Iris pigment epithelial cell (primary cell): Measurements from ENCODE around the gene DAPK1.

Experiments used
- DNase-seq: peaks from one replicate; pipeline ENCODE4 v3.0.0-alpha.2; 2011; ENCODE audit warnings: low read depth

The DAPK1 gene

GRCh38 chr9:87516926-87517290 lies 19.2 kb downstream of the DAPK1 start:
- DNase-seq, result no peak

GRCh38 chr9:87517732-87518131 lies 20.1 kb downstream of the DAPK1 start:
- no peak for DNase-seq

GRCh38 chr9:87518702-87519335 lies 21.2 kb downstream of the DAPK1 start:
- DNase-seq, result peak; percentile 87

DNA sequence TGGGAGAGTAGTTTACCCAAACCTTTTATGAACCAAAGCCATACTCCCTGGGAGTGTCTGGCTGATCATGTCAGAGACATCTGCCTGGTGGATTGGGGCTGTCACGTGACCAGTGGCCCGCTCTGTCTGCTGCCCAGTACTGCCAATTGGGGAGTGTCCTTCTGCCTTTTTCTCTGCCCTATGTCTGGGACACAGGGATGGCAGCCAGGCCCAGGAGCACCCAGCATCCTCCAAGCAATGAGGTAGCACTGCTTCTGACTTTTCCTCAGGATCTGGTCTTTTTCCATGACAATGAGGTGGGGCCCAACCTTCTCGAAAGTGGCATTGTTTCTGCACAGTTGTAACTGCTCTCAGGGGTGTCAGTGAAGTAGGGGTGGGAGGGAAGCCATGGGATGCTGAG lies 21.8 kb downstream of the DAPK1 start:
- no peak for DNase-seq

DNA sequence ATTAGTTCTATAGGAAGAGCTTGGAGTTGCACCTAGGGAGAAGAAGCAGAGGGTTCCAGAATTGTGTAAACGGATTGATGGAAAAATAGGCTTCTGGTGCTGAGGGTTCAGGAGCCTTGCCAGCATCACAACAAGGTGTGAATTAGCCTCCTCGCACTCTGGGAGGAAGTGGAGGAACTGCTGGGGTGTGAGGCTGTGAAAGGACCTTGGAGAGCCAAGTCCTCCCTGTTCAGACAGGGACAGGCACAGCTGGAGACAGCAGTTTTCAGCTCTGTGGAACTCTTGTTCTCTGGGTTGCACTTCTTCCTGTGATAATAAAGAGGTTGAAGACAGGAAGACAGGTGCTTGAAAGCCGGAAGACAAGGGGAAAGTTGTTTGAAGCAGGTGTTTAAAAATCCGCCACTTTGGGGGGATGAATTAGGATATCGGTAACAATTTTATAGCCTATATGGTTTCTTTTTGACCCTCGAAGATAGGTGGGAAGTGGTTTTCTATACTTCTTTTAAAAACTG lies 22.6 kb downstream of the DAPK1 start:
- no peak for DNase-seq

GRCh38 chr9:87521834-87522233 lies 24.2 kb downstream of the DAPK1 start:
- no peak for DNase-seq

DNA sequence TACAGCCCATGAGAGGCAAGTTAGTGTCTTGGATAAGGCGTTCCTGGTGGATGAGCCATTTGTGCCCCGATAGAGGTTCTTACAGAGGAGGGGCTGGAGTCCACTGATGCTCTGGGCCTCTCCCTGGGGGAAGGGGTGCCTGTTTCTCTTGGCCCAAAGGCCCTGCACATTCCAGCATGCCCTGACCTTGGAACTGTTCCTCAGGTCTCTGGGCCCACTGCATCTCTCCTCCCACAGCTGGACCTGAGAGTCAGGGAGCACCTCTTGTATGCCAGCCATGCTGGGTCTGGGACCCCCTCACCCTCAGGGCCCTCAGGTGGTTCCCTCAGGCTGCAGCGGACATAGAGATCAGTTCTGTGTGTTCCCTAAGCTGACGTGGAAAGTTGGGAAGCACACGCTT lies 26.4 kb downstream of the DAPK1 start:
- no peak for DNase-seq

DNA sequence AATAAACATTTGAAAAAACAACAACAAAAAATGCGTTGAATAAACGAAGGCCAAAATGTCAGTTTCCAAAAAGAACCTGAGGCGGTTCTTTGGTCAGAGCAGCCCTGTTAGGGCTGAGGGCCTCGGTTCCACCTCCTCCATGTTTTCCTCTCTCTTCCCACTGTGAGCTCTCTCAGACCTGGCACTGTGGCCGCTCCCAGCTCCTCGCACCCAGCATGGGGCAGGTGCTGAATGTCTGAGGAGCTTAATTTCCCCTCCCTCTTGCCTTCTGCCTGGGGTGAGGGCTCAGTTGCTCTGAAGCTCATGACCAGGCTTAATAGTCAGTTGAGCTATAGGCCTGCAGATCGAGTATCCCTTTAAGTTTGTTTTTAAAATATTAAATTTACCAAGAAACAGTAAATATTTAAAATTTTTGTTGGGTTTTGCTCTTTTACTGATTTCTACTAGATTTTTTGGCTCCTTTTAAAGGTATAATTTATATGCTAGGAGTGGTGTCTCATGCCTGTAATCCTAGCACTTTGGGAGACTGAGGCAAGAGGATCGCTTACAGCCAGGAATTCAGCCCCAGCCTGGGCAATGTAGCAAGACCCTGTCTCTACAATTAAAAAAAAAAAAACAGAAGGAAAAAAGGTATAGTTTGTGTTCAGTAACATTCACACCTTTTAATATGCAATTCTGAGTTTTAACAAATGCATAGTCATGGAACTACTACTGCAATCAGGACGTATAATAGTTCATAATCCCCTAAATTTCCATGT lies 28.1 kb downstream of the DAPK1 start:
- no peak for DNase-seq

GRCh38 chr9:87527211-87527916 lies 29.7 kb downstream of the DAPK1 start:
- DNase-seq, result no peak

DNA sequence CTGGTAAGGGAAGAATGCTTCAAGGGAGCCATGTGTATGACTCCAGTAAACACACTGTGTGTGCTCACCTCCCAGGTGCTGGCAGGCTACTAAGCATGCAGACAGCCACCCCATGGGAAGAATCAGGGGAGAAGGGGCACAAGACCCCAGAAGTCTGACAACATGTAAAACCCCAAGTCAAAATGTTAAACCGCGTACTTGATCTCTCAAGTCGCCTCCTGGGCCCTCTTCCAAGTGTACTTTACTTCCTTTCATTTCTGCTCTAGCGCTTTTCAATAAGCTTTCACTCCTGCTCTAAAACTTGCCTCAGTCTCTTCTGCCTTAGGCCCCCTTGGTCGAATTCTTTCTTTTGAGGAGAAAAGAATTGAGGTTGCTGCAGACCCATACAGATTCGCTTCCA lies 31.3 kb downstream of the DAPK1 start:
- no peak for DNase-seq

GRCh38 chr9:87529671-87530070 lies 32.0 kb downstream of the DAPK1 start:
- no peak for DNase-seq

- DNase-seq, result no peak
Observed at GRCh38 chr9:87530716-87531115, 33.0 kb downstream of the DAPK1 start.

DNA sequence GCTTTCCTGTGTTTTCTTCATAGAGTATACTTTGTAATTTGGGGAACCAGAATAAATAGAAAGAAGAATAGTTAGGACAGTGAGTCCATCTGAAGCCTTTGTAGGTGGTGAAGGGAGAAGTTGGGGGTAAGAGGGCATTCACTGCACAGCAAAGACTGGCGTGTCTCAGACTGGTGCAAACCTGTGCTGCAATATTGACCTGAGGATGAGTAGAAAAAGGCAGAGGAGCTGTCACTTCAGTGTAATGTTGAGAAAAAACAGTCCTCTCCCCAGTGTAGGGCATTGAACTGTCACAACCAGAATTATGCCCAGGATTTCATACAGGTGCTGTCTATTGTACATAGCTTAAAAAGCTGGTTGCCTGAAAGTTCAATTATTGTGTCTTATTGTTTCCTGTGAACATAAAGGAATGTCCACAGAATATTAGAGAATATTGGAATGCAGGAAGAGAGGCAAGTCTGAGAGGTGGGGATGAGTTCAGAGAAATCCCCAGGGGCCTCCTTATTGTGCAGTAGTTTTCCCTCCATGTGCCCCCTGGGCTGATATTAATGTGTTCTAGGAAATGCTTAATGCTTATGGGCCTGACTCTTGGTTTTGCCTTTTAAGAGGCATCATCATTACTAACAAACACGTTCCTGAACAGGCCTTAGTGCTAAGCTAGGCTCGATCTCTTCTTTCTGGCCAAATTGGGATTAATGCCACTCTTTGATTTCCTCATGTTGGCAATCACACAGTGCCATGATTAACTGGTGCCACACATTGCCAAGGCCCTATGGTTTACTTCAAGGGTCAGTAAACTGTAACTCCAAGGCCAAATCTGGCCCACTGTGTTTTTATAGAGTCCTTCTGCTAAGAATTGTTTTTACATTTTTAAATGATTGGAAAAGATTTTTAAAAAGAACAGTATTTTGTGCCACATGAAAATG lies 34.0 kb downstream of the DAPK1 start:
- no peak for DNase-seq

DNA sequence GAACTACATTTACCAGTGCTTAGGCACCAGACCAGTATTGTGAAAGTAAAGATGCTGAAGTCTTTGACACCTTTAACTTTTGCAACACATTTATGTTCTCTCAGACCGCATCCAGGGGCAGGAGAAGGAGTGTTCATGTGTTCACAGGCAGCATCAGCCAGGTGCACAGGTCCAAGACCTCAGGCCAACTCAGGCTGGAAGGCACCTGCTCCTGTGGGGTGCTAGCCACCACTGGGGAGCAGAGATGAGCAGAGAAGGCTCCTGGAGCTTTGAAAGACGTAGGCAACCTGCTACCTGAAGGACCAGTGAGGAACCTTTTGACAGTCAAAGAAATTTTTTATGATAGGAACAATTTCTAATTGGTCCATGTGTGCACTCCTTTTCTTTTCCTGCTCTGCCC lies 35.6 kb downstream of the DAPK1 start:
- no peak for DNase-seq

GRCh38 chr9:87534036-87534435 lies 36.4 kb downstream of the DAPK1 start:
- no peak for DNase-seq

- no peak for DNase-seq
Observed at GRCh38 chr9:87534957-87535356, 37.3 kb downstream of the DAPK1 start.

GRCh38 chr9:87535817-87536539 lies 38.3 kb downstream of the DAPK1 start:
- no peak for DNase-seq

DNA sequence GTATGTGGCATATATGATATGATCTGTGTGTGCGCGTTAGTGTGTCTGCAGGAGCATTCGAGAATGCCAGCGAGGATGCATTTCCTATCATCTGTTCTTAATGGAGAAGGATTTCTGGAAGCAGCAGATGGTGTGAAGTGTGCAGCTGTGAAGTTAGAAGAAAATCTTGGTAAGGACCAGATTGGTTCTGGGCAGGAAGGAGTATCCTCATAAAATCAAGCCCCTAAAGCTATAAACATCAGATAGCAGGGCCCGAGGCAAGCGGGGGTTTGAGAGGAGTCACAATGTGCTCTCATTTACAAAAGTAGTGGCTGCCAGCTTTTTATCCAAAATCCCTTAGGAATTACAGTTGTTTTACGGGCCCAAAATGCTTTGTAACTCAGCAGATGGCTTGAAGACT lies 40.0 kb downstream of the DAPK1 start:
- DNase-seq, result no peak

GRCh38 chr9:87540444-87541105 lies 42.9 kb downstream of the DAPK1 start:
- DNase-seq, result peak; percentile 70

- no peak for DNase-seq
Observed at GRCh38 chr9:87541663-87542062, 44.0 kb downstream of the DAPK1 start.

- no peak for DNase-seq
Observed at GRCh38 chr9:87542141-87542540, 44.5 kb downstream of the DAPK1 start.
